Pons (tissue), 1 donor: ENCODE data around the gene SDHA.
A peak's percentile ranks its signal among the peaks of the same experiment; 100 is the strongest.

ENCODE experiments used
- DNase-seq: peaks from one replicate; pipeline ENCODE4 v3.0.0-alpha.2; 2016; ENCODE audit warnings: low spot score

Gene SDHA

DNA sequence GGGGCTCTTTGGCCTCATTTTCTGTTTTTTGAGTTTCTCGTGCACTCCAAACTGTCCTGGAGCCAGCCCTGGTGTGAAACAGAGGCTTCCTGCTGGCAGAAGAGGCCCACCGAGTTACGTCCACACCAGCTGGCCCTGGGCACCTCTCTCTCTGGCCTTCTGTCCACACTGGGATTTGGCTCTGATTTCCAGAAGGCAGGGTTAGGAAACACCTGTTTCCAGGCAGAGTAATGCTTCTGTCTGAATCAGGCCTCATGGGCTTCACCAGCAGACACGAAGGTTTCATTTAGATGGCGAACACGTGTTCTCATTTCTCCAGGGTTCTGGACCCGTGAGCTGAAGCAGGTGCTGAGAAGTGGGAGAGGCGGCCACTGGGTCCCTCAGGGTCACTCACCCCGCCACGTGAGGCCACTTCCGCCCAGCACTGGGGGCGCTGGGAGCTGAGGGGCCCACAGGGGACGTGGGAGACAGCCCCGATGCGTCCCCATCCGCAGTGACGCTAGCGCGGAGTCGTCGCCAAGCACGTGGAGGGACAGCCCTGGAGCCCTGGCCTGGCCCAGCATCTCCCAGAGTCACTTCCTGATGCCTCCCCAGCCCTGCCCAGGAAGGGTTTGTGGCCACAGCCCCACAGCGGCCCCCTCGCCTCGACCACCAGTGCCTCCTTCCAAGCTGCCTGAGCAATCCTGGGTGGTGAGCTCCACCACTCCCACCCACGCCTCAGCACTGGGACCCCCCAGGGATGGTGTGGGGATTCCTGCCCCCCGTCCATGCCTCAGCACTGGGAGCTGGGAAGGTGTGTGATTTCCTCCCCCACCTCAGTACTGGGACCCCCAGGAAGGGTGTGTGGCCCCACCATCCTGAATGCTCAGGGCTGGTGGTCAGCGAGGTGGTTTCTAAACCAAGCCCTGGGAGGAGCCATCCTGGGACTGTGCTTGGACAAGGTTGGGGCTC is 31.8 kb upstream of the SDHA start:
- DNase-seq = no peak

DNA sequence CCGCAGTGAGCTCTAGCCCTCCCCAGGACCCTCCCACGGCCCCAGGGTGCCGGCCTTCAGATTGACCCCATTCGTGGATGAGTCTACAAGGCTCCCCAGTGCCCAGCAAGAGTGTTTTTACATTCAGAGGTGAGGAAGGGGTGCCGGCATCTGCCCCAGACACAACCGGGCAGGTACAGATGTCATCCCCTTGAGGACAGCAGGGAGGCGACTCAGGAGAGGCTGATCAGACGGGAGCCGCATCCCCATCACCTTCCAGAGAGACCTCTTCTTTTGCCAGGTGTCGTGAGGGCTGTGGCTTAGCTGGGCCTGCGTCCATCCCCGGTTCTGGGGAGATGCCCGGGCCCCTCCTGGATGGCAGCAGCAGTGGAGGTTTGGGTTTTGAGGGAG is 31.1 kb upstream of the SDHA start:
- DNase-seq = no peak

DNA sequence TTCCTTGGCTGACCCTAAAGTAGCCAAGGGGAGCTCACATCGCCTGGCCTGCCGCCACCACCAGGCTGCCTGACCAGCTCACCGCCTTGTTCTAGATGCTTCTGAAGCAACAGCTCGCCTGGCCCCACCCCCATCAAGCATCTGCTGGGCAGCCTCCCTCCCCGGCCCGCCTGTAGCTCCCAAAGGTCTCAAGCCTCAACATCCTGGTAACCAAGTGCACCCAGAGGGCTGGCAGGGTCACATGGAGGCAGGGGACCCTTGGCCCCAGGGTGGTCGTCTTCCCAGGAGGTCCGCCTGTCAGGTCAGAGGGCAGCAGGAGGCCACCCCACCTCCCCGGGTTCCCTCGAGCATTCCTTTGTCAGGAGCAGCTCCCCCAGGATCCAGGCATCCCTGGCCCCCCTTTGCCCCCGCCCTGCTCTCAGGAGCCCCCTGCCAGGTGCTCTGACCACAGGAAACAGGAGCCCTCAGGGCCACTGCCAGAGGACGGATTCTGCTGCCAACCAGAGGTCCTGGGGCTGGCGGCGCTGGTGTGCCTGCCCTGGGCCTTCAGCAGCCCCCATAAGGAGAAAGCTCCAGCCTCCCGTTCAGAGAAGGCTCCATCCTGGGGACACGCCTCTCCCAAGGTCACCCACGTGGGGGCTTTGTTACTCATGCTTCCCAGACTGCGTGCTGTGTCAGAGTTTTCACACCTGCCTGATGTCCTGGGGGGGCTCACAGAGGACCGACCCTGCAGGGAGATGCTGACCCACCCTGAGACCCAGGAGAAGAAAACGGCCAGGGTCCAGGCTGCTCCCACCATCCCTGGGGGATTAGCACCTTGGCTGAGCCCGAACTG is 30.3 kb upstream of the SDHA start:
- DNase-seq = no peak

DNA sequence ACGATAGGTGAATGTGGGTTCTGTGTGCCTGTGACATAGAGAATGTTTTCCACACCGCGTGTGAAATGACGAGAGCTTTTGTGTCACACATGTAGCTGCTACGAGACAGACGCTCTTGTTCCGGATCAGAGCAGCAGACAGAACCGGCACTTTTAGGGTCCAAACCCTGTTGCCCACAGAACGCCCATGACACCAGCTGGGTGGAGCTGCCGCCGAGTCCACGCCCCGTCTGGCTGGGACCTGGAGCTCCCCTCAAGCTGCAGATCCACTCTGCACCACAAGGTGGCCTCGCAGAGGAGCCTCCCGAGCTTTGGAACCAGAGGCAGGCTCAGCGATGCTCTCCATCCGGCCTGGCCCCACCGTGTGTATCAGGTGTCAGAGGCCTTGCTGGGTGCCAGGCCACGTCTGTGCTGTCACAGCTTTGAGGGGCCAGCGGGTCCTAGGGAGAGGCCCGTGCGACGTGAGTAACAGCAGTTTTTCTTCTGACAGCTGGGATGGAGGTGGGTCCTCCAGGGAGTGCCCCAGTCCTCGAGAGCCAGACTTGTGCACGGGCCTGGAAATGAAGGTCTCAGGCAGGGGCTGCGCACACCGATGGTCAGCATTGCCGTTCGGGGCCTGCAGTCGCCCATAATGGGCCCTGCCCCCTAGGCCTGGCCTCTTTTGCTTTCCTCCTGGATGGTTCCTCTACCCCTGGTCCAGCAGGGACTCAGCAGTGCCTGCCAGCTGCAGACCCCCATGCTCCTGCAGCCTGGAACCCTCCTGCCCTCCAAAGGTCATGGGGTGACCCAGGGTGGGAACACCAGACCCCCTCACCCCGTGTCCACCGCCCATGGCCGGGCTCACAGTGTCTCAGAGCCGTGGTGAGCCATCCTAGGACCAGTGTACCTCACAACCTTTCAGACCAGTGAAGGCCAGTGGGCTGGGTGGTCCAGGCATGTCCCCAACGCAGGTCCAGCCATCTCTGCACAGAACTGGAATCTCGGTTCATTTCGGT is 29.3 kb upstream of the SDHA start:
- DNase-seq = peak; percentile 67

DNA sequence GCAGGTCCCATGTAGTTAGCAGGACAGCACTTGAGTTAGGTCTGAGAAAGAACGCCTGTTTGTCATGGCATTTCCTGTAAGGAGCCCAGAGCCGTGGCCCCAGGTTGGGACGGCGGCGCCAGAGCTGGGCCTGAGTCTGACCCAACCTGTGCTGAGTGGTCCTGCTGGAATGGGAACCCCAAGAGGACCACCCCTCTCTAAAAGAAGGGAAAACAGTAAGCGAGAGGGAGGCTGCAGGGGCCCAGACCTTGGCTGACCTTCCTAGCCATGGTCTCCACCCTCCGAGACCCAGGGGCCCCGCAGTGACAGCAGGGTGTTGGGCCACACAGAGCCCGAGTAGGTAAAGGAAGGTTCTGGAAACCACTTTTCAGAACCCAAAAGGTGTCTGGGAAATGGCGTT is 28.6 kb upstream of the SDHA start:
- DNase-seq = no peak

DNA sequence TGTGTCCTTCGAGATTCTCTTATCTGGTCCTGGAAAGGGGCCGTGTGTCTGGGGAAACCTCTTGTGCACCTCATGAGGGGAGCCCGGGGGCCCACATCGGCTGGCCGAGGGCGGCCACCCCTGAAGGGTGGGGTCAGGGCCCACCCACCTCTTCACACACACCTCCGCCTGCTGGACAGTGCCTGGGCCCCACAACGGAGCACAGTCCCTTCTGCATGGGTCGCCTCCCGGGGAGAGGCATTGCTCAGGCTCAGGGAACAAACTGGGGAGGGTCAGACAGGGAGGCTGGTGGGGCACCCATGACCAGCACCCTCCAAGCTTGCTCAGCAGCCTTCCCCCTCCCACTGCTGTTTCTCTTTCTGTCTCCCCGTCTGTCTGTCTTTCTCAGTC is 28.1 kb upstream of the SDHA start:
- DNase-seq = no peak

DNA sequence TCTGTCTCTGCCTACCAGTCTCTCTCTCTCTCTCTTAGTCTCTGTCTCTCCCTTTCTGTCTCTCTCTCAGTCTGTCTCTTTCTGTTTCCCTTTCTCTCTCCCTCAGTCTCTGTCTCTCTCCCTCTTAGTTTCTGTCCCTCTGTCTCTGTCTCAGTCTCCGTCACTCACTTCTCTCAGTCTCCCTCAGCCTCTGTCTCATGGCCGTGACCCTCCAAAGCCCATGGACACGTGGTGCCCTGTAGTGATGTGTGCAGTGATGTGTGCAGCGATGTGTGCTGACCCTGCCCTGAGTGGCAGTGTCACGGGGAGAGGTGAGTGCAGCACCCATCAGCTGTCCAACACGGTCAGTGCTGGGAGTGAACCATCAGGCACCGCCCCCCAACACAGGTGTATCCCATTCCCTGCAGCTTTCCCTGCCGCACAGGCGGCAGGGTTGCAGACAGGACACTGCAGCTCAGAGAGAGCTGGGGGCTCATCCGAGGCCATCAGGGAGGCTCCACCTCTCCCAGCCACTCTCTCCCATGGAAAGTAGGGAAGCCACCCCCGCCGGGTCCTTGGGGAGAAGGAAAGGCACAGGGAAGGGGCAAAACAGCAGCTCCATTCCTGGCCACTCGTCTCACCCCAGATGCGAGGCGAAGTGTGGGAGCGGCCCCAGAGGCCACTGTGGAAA is 27.6 kb upstream of the SDHA start:
- DNase-seq = no peak

DNA sequence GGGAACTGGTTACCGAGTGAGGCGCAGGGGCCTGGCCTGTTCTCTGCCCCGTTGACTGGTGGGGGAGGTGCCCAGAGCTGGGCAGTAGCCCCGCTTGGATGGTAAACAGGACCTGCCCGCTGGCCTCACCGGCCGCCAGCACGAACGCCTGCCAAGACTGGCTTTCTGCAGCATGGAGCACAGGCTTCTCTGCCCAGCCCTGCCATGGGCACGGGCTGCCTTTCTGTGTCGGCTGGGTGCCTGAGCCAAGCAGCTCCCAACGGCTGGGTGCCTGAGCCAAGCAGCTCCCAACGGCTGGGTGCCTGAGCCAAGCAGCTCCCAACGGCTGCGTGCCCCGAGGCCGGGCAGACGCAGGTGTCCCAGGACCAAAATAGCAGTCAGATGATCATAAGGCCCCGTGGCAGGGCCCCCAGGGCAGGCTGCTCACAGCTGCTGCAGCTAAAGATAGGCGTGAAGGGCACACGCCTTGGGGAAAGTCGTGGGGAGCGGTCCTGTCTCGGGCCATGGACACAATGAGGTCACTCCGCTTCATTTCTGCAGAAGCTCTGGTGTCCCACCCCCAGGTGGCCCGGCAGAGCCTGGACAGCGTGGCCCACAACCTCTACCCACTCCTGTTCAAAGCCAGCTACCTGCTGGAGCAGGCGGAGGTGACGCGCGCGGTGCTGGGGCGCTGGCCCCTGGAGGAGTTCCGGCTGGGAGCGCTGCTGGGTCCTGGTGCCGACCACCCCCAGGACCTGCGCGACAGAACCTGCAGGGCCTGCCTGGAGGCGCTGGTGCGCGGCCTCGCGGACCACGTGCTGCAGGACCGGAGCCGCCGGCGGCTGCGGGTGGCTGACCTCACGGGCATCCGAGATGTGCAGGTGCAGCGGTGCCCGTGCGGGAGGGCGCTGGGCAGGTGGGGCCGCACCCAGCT is 26.8 kb upstream of the SDHA start, which contains the start of gene LRRC14B:
LRRC14B (plus strand) TSS at position 460 of the 913 bp plus-strand sequence; CDS start at position 504, 44 bp downstream.
- no peak for DNase-seq

DNA sequence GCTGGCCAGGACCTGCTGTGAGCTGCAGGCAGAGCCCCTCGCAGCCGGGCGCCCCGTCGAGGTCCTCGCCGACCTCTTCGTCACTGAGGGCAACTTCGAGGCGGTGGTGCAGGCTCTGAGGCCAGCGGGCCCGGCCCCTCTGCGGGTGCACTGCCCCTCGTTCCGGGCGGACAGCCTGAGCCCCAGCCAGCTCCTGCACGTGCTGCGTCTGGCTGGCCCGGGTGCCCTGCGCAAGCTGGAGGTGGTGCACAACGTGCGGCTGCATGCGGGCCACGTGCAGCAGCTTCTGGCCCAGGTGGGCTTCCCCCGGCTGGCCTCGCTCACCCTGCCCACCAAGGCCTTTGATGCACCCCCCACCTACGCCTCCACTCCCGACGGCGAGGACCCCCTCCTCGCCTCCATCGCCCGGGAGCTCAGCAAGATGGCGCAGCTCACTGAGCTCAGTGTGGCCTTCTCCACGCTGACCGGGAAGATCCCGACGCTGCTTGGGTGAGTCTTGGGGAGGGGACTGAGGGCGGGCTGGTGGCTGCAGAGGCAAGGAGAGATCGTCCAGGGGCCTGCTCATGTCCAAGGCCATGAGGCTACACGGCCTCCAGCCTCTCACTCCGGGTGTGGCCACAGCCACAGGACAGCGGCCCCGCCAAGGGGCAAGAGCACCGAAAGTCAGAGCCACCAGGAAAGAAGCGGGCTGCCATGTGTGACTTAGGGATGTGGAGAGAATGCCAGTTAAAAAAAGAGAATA is 26.0 kb upstream of the SDHA start:
- no peak for DNase-seq

DNA sequence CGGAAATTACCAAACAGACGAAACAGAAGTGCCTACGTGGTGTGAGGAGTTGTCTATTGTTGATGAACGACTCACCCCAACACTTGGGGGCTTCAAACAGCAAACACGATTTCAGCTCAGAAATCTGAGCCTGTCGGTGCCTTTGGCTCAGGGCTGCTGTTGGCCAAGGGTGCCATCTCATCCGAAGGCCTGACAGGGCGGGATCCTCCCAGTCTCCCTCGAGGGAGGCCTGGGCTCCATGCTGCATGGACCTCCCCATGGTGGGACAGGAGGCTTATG is 25.5 kb upstream of the SDHA start:
- DNase-seq = no peak

DNA sequence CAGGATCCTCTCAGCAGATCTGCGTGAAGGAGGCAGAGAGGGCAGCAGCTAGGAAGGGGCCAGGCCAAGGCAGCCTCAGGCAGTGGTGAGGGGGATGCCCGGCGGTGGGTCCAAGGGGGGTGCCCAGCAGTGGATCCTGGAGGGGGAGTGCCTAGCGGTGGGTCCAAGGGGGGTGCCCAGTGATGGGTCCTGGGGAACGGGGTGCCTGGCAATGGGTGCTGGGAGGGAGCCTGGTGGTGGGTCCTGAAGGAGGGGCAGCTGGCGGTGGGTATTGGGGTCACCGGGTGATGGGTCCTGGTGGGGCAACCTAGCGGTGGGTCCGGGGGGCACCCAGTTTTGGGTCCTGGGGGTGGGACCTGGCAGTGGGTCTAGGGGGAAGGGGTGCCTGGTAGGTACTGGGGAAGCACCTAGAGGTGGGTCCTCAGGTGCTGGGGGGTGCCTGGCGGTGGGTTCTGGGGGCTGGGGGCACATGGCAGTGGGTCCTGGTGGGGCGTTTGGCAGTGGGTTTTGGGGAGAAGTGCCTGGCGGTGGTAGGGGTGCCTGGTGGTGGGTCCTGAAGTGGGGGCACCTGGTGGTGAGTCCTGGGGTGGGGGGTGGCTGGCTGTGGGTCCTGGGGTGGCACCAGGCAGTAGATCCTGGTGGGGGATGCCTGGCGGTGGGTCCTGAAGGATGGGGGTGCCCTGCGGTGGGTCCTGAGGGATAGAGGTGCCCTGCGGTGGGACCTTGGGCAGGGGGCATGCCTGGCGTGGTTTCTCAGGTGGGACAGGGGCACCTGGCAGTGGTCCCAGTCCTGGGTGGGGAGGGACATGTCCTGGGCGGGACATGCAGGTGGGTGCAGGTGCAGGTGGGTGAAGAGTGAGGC is 24.9 kb upstream of the SDHA start:
- no peak for DNase-seq

DNA sequence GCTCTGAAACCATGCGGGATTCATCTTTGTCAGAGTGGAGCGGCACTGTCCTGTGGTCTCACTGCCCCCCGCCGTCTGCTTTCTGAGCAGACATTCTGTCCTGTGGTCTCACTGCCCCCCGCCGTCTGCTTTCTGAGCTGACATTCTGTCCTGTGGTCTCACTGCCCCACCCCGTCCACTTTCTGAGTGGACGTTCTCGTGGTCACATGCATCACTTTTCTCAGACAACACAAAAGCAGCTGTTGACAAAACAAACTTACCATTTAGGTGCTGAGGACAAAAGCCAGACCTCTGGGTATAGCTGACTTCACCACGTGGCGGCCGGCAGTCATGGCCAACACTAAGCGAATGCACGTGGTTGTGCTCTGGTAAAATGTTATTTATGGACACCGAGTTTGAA is 24.0 kb upstream of the SDHA start:
- DNase-seq = no peak

DNA sequence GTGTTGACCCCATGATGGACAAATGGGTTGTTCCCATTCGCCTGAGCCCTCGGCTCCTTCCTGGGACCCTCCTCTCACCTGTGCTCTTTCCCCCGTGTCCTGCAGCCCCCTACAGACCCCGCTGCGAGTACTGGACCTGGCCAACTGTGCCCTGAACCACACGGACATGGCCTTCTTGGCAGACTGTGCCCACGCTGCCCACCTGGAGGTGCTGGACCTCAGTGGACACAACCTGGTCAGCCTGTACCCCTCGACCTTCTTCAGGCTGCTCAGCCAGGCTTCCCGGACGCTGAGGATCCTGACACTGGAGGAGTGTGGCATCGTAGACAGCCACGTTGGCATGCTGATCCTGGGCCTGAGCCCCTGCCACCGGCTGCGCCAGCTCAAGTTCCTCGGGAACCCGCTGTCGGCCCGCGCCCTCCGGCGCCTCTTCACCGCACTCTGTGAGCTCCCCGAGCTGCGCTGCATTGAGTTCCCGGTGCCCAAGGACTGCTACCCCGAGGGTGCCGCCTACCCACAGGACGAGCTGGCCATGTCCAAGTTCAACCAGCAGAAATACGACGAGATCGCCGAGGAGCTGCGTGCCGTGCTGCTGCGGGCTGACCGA is 23.4 kb upstream of the SDHA start:
- DNase-seq = no peak

DNA sequence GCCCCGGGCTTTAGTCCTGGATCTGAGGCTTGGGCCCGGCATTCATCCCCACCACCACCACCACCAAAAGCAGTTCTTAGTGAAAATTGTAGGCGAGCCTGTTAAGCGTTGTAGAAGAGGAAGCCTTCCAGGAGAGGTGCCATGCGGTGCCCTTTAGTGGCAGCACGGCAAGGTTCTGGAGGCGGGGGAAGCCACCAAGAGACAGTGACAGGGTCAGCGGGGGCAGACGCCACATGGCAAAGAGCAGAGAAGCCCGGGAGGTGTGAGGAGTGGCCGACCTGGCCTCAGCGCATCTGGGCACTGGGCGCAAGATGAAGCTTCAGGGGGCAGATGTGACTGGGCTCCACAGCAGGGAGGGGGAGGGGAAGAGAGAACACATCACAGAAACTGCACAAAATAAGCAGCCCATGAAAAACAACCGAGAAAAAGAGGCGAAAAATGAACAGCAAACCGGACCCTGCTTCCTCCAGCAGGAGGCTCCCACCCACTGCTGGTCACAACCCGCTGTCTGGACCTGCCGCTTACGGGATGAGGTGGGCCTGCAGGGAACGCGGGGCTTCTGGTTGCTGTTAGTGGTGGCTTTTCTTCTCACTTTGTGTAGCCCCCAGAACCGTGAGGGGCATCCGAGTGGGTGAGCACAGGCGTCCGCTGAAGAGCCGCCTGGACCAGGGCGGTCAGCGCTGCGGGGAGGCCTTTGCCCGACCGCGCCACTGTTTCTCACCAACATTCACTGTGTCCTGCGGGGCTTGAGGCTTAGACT is 22.5 kb upstream of the SDHA start:
- DNase-seq = no peak

DNA sequence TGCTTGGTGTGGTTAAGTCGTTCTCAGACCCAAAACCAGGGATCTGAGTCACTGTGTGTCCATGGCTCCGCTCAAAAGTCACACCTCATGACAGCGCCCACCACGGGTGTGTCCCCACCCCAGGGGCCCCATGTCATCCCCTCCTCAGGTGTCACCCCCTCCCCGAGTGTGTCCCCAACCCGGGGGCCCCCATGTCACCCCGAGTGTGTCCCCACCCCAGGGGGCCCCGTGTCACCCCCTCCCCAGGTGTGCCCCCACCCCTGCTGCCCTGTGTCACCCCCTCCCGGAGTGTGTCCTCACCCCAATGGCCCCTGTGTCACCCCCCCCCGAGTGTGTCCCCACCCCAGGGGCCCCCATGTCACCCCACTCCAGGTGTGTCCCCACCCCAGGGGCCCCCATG is 21.8 kb upstream of the SDHA start:
- DNase-seq = no peak

DNA sequence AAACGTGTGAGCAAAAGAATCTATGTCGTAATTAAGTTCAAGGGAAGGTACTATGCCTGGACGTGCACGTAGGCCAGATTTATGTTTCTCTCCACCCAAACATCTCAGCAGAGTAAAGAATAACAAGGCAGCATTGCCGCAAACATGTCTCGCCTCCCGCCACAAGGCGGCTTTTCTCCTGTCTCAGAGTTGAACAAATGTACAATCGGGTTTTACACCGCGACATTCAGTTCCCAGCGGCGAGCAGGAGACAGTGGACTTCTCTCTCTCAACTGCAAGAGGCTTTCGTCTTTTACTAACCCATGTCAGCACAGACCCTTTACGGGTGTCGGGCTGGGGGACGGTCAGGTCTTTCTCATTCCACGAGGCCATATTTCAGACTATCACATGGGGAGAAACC is 21.1 kb upstream of the SDHA start:
- DNase-seq = peak; percentile 53

DNA sequence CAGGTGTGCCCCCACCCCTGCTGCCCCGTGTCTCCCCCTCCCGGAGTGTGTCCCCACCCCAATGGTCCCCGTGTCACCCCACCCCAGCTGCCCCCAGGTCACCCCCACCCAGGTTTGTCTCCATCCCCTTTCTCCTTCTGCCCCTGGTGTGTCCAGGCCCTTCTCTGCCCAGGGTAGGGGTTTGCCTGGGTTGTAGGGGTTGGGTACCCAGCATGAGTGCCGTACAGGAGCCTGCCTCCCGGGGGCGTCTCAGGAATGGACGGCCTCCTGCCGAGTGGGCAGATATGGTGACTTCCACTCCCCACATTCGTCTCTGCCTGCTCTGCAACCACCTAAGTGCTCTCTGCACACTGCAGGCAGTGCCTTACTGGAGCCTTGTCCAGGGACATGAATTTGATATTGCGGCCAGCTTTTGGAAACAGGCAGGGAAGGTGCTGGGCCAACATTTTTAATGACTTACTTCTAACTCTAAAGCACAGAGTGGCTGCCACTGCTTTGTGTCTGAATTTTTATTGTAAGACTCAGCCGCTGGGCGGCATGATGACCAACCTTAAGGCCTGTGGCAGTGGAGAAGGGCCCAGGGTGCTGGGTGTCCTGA is 20.1 kb upstream of the SDHA start:
- no peak for DNase-seq
